Fibroblast of mammary gland (primary cell): ENCODE data around the gene GSTA3.

Source experiments
- DNase-seq: peaks from one replicate; pipeline ENCODE4 v3.0.0-alpha.2; 2010; ENCODE audit warnings: low read depth
- H3K4me3 ChIP-seq: 2 replicates; pipeline ENCODE4 v1.5.1; 2011; ENCODE audit warnings: low read depth, mild to moderate bottlenecking, low read length, moderate library complexity; ENCODE audit not compliant: control insufficient read depth
- CTCF ChIP-seq: conservative IDR thresholded peaks from 2 replicates; pipeline ENCODE4 v1.5.1; 2011; ENCODE audit warnings: low read depth, low read length, inconsistent platforms; ENCODE audit not compliant: control insufficient read depth, insufficient read depth

The GSTA3 gene

GRCh38 chr6:52893221-52893620 is 16.3 kb downstream of the GSTA3 start:
- no peak for DNase-seq
- no peak for TF ChIP-seq CTCF
- H3K4me3 ChIP-seq = no peak overlapping the region

GRCh38 chr6:52890018-52890417 is 19.5 kb downstream of the GSTA3 start:
- no peak for TF ChIP-seq CTCF
- DNase-seq = no peak
- no peak overlapping the region for H3K4me3 ChIP-seq

- TF ChIP-seq CTCF = no peak
- no peak overlapping the region for H3K4me3 ChIP-seq
- DNase-seq = peak; percentile 26
These were observed 21.5 kb downstream of the GSTA3 start for GRCh38 chr6:52887910-52888524.

GRCh38 chr6:52881996-52882841 is 27.3 kb downstream of the GSTA3 start:
- DNase-seq = peak; percentile 73

GRCh38 chr6:52881662-52881995 is 27.9 kb downstream of the GSTA3 start:
- no peak for DNase-seq
- peak overlapping the region; percentile 59 for H3K4me3 ChIP-seq
- TF ChIP-seq CTCF = no peak

More at GRCh38 chr6:52881996-52882841, 27.3 kb downstream of the GSTA3 start:
- peak; percentile 86 for TF ChIP-seq CTCF
- peak overlapping the region; percentile 59 for H3K4me3 ChIP-seq

GRCh38 chr6:52877786-52878185 is 31.7 kb downstream of the GSTA3 start:
- DNase-seq = no peak
- no peak overlapping the region for H3K4me3 ChIP-seq
- no peak for TF ChIP-seq CTCF
